MCF 10A (cell line): ENCODE data around the gene DUSP7. TPM values are rescaled to one million over a fixed set of nuclear protein-coding genes. Genes with fewer than 3 reads are reported as not detected.

Source experiments
- BruUV-seq: library from RNA; stranded (reverse); fragments of 400-500 nt; replicated peaks from 2 replicates; lab custom pipeline; 2021; lab: Mats Ljungman, UMichigan
- CTCF ChIA-PET: fragments of 300-600 bp; sonication (Branson Sonifier 250); formaldehyde crosslinking; extraction: SDS; loops from one replicate; lab custom pipeline; 2021; ENCODE audit warnings: antibody characterized with exemption, inconsistent platforms; lab: Yijun Ruan, JAX
- POLR2A ChIA-PET: fragments of 300-600, 350-650 bp; sonication (Branson Sonifier 250); formaldehyde crosslinking; extraction: SDS; loops from one replicate; lab custom pipeline; 2020; ENCODE audit warnings: antibody characterized with exemption, inconsistent platforms; lab: Yijun Ruan, JAX
- DNase-seq: peaks from one replicate; pipeline ENCODE4 v3.0.0-alpha.2; 2018; ENCODE audit not compliant: unreplicated experiment
- H3K27ac Mint-ChIP-seq: one replicate; pipeline ENCODE4 v1.8.0; 2022; ENCODE audit warnings: mild to moderate bottlenecking, low read depth, mixed read lengths; ENCODE audit not compliant: unreplicated experiment
- H3K27me3 Mint-ChIP-seq: one replicate; pipeline ENCODE4 v1.8.0; 2022; ENCODE audit warnings: mixed read lengths; ENCODE audit not compliant: insufficient read depth, unreplicated experiment
- H3K36me3 Mint-ChIP-seq: one replicate; pipeline ENCODE4 v1.8.0; 2022; ENCODE audit warnings: mild to moderate bottlenecking, moderate library complexity, mixed read lengths; ENCODE audit not compliant: insufficient read depth, unreplicated experiment
- H3K4me1 Mint-ChIP-seq: one replicate; pipeline ENCODE4 v1.8.0; 2022; ENCODE audit warnings: mixed read lengths; ENCODE audit not compliant: insufficient read depth, unreplicated experiment
- H3K4me3 Mint-ChIP-seq: one replicate; pipeline ENCODE4 v1.8.0; 2022; ENCODE audit warnings: mild to moderate bottlenecking, moderate library complexity, mixed read lengths; ENCODE audit not compliant: unreplicated experiment
- H3K9me3 Mint-ChIP-seq: one replicate; pipeline ENCODE4 v1.8.0; 2022; ENCODE audit warnings: mixed read lengths; ENCODE audit not compliant: unreplicated experiment
- intact Hi-C: fragments of 100-400 bp; cut with micrococcal nuclease; formaldehyde crosslinking; loops from 2 replicates; pipeline ENCODE4 v1.14.1; 2022
- total RNA-seq: library from RNA; stranded (reverse); gene quantifications from 2 replicates; pipeline ENCODE4 v1.2.3, GENCODE V29; 2022
- TF ChIP-seq, protein P1 (sequence below): fragments of 200-600 bp; IDR thresholded peaks from one replicate; pipeline ENCODE4 v1.8.0; 2022; ENCODE audit warnings: antibody characterized with exemption, mild to moderate bottlenecking; ENCODE audit not compliant: unreplicated experiment

DUSP7 gene
- total RNA-seq, 1 experiment from 2014 or later, result 69.1 TPM

DNA sequence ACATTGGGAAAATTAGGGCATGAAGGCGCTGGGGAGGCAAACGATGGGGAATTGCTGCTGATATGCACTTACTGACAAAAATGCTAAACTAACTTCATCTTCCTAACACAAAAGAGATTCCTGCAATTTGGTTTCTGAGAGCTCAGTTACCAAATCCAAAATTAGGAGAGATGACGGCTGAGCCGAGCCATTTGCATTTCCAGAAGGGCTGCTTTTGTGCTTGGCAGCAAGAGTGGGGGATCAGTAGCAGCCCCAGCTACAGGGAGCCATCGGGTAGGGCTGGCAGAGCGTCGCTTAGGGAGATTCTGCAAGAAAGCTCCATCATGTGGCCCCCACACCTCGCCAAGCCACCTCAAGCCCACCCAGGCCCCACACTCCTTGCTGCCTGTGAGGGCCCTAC lies 16.1 kb upstream of the DUSP7 start:
- TF ChIP-seq, protein P1, sequence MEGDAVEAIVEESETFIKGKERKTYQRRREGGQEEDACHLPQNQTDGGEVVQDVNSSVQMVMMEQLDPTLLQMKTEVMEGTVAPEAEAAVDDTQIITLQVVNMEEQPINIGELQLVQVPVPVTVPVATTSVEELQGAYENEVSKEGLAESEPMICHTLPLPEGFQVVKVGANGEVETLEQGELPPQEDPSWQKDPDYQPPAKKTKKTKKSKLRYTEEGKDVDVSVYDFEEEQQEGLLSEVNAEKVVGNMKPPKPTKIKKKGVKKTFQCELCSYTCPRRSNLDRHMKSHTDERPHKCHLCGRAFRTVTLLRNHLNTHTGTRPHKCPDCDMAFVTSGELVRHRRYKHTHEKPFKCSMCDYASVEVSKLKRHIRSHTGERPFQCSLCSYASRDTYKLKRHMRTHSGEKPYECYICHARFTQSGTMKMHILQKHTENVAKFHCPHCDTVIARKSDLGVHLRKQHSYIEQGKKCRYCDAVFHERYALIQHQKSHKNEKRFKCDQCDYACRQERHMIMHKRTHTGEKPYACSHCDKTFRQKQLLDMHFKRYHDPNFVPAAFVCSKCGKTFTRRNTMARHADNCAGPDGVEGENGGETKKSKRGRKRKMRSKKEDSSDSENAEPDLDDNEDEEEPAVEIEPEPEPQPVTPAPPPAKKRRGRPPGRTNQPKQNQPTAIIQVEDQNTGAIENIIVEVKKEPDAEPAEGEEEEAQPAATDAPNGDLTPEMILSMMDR, result no peak
- H3K4me3 Mint-ChIP-seq, result no peak overlapping the region
- H3K9me3 Mint-ChIP-seq, result no peaks in the 10 kb centered on the region
- DNase-seq, result no peak
- POLR2A ChIA-PET, result no interaction called here
- CTCF ChIA-PET, result interaction anchor here (0.5 to 1.0 kb wide), 3 partner anchors 37 to 571 kb away, joined by 3 read pairs; no protein-coding TSS in a partner anchor
- intact Hi-C loops, result no loop called here
- no peak overlapping the region for H3K27ac Mint-ChIP-seq
- no peaks in the 10 kb centered on the region for H3K27me3 Mint-ChIP-seq
- no peaks in the 10 kb centered on the region for H3K36me3 Mint-ChIP-seq
- no TSS peak for BruUV-seq
- peaks cover 2% of the 10 kb centered on the region for H3K4me1 Mint-ChIP-seq

DNA sequence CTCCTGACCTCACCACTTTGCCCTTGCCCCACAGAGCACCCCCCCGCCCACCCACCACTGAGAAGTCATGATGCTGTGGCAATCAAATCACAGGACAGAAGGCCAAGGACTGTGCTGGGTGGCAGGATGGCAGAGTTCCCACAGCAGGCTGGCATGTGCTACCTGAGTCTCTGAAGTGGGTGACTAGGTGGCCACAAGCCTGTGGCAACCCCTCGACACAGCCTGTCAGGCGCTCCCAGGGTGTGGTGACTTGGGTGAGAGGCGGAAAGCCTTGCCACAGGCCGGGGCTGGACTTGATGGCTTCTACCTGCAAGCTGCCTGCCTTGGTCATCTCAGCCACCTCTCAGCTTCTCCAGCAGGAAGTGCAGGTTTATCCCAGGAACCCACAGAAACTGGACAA lies 15.6 kb upstream of the DUSP7 start:
- peaks cover 6% of the 10 kb centered on the region for H3K4me1 Mint-ChIP-seq
- no TSS peak for BruUV-seq
- H3K4me3 Mint-ChIP-seq, result no peak overlapping the region
- ChIA-PET POLR2A (no interaction called here), CTCF (interaction anchor here (0.5 kb wide), 1 partner anchor 38 kb away, joined by 3 read pairs; no protein-coding TSS in a partner anchor)
- no peaks in the 10 kb centered on the region for H3K27me3 Mint-ChIP-seq
- H3K36me3 Mint-ChIP-seq, result no peaks in the 10 kb centered on the region
- TF ChIP-seq, protein P1, result no peak
- no peak for DNase-seq
- no peak overlapping the region for H3K27ac Mint-ChIP-seq
- no peaks in the 10 kb centered on the region for H3K9me3 Mint-ChIP-seq
- intact Hi-C loops, result no loop called here

DNA sequence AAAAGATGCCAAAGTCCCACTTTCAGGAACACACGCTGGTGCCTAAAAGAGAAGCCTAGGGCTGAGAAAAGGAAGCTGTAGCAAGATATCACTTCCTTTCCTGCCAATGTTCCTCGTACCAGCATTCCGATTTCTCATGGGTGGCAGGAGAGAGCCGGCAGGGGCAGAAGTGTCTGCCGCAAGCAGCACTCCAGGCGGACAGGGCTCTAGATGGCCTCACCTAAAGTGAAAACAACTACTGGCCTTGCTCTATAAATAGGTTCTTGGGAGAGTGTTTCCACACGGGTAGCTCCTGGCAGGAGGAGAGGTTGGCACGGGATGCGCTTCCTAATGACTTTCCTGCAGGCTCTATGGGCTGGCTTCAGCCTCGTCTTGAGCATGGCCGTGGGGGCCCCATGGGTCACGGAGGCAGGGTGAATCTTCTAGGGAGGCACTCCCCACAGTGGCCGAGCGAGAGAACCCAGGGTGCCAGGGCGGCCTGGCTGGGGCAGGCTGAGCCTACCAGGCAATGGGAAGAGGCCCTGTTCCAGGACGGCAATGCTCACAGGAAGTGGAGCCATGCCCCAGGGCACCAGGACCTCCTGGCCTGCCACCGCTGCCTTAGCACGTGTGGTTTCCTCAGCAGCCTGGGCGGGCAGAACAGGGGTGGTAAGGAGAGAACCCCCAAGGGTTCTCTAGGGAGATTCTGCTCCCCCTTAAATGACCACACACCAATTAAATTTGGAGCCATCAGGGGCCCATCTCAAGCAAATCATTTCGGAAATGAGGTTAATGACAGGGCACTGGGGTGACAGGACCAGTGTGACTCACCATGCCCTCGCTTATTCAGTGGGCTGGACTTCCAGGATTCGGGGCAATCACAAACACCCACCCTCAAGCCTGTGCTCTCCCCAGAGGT lies 14.6 kb upstream of the DUSP7 start:
- Mint-ChIP-seq H3K36me3 (no peaks in the 10 kb centered on the region), H3K27ac (no peak overlapping the region), H3K4me1 (peaks cover 6% of the 10 kb centered on the region), H3K4me3 (no peak overlapping the region), H3K27me3 (no peaks in the 10 kb centered on the region), H3K9me3 (no peaks in the 10 kb centered on the region)
- CTCF ChIA-PET, result interaction anchor here (1.1 kb wide), 1 partner anchor 17 kb away, joined by 3 read pairs; no protein-coding TSS in a partner anchor
- BruUV-seq, result no TSS peak
- DNase-seq, result no peak
- POLR2A ChIA-PET, result no interaction called here
- TF ChIP-seq, protein P1, result no peak
- intact Hi-C loops, result no loop called here

GRCh38 chr3:52069855-52070254 lies 13.5 kb upstream of the DUSP7 start:
- Mint-ChIP-seq H3K9me3 (no peaks in the 10 kb centered on the region), H3K36me3 (no peaks in the 10 kb centered on the region), H3K4me3 (no peak overlapping the region), H3K27me3 (no peaks in the 10 kb centered on the region), H3K27ac (no peak overlapping the region), H3K4me1 (peaks cover 8% of the 10 kb centered on the region)
- intact Hi-C loops, result no loop called here
- DNase-seq, result no peak
- ChIA-PET CTCF (interaction anchor here (1.1 to 1.4 kb wide), 2 partner anchors 16 to 68 kb away, joined by 3 read pairs; no protein-coding TSS in a partner anchor), POLR2A (no interaction called here)
- TF ChIP-seq, protein P1, result no peak
- BruUV-seq, result no TSS peak
